ENCODE measurements around the gene SBK2. TPM values are rescaled to one million over a fixed set of nuclear protein-coding genes. Genes with fewer than 3 reads are reported as not detected.

Gene SBK2
- total RNA-seq, 1 experiment from 2014 or later: 5.2 TPM

- peak overlapping the region; percentile 76 for H3K4me3 Mint-ChIP-seq
- no peaks in the 10 kb centered on the region for H3K36me3 Mint-ChIP-seq
- peaks cover 9% of the 10 kb centered on the region for H3K27me3 Mint-ChIP-seq (ENCODE audit: low read depth)
- TF ChIP-seq ZNF281 (CRISPR knock-in tag; IDR thresholded peaks at IDR 0.05): 0 out of 2 replicates have a peak, but pooled peaks have one; percentile 9
- peak; percentile 70; the same call in 1 of the 2 replicates for TF ChIP-seq ZNF121 (CRISPR knock-in tag; IDR thresholded peaks at IDR 0.05)
- TF ChIP-seq ATF3 (CRISPR knock-in tag; conservative IDR thresholded peaks at IDR 0.05): no peak
- peak; percentile 15 for ATAC-seq
- ChIA-PET POLR2A (interaction anchor here (1.0 to 1.3 kb wide), 8 partner anchors 11 to 150 kb away, joined by 3 to 9 read pairs (median 4); partner anchors contain the start of genes FIZ1, ZNF579 and ZNF865), CTCF (interaction anchor here (0.6 to 1.6 kb wide), 11 partner anchors 13 to 900 kb away, joined by 3 to 7 read pairs (median 4); partner anchors contain the start of genes KMT5C, ZNF784 and ZNF865)
- H3K4me1 Mint-ChIP-seq: peaks cover 53% of the 10 kb centered on the region
- no peak for DNase-seq (ENCODE audit: low spot score)
- peak overlapping the region; percentile 90 for H3K27ac Mint-ChIP-seq
- H3K9me3 Mint-ChIP-seq: no peaks in the 10 kb centered on the region
Observed at GRCh38 chr19:55550321-55550650, 13.4 kb upstream of the SBK2 start.

- DNase-seq (ENCODE audit: low spot score) (peak; percentile 70), ATAC-seq (peak; percentile 81)
- ChIA-PET POLR2A (interaction anchor here (0.7 to 1.3 kb wide), 10 partner anchors 10 to 149 kb away, joined by 3 to 13 read pairs (median 4); partner anchors contain the start of genes FIZ1, ZNF579 and ZNF865), CTCF (interaction anchor here (0.6 to 1.6 kb wide), 12 partner anchors 12 to 900 kb away, joined by 3 to 7 read pairs (median 4); partner anchors contain the start of genes KMT5C, ZNF784 and ZNF865)
- peaks cover 9% of the 10 kb centered on the region for H3K27me3 Mint-ChIP-seq (ENCODE audit: low read depth)
- no peaks in the 10 kb centered on the region for H3K36me3 Mint-ChIP-seq
- peak overlapping the region; percentile 76 for H3K4me3 Mint-ChIP-seq
- peak overlapping the region; percentile 90 for H3K27ac Mint-ChIP-seq
- peaks cover 52% of the 10 kb centered on the region for H3K4me1 Mint-ChIP-seq
- H3K9me3 Mint-ChIP-seq: no peaks in the 10 kb centered on the region
- TF ChIP-seq SP1 (CRISPR knock-in tag; conservative IDR thresholded peaks at IDR 0.05) (peak; percentile 58; the same call in 1 of the 2 replicates), SOX15 (CRISPR knock-in tag; IDR thresholded peaks at IDR 0.05) (no peak), PRRX2 (CRISPR knock-in tag; IDR thresholded peaks at IDR 0.05) (no peak), HMGXB4 (CRISPR knock-in tag; IDR thresholded peaks at IDR 0.05) (0 out of 2 replicates have a peak, but pooled peaks have one; percentile 48), ZNF138 (CRISPR knock-in tag; conservative IDR thresholded peaks at IDR 0.05) (no peak), ETV6 (CRISPR knock-in tag; IDR thresholded peaks at IDR 0.05) (0 out of 2 replicates have a peak, but pooled peaks have one; percentile 41), OVOL2 (CRISPR knock-in tag; IDR thresholded peaks at IDR 0.05; ENCODE audit: borderline replicate concordance) (no peak), KAT7 (CRISPR knock-in tag; IDR thresholded peaks at IDR 0.05; ENCODE audit: borderline replicate concordance) (peak; percentile 73; the same call in 1 of the 2 replicates), ZNF281 (CRISPR knock-in tag; IDR thresholded peaks at IDR 0.05) (0 out of 2 replicates have a peak, but pooled peaks have one; percentile 16), ZNF396 (CRISPR knock-in tag; IDR thresholded peaks at IDR 0.05; ENCODE audit: borderline replicate concordance) (no peak)
- TF ChIP-seq, protein P1, sequence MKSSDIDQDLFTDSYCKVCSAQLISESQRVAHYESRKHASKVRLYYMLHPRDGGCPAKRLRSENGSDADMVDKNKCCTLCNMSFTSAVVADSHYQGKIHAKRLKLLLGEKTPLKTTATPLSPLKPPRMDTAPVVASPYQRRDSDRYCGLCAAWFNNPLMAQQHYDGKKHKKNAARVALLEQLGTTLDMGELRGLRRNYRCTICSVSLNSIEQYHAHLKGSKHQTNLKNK (CRISPR knock-in tag; IDR thresholded peaks at IDR 0.05): no peak
- TF ChIP-seq, protein P2, sequence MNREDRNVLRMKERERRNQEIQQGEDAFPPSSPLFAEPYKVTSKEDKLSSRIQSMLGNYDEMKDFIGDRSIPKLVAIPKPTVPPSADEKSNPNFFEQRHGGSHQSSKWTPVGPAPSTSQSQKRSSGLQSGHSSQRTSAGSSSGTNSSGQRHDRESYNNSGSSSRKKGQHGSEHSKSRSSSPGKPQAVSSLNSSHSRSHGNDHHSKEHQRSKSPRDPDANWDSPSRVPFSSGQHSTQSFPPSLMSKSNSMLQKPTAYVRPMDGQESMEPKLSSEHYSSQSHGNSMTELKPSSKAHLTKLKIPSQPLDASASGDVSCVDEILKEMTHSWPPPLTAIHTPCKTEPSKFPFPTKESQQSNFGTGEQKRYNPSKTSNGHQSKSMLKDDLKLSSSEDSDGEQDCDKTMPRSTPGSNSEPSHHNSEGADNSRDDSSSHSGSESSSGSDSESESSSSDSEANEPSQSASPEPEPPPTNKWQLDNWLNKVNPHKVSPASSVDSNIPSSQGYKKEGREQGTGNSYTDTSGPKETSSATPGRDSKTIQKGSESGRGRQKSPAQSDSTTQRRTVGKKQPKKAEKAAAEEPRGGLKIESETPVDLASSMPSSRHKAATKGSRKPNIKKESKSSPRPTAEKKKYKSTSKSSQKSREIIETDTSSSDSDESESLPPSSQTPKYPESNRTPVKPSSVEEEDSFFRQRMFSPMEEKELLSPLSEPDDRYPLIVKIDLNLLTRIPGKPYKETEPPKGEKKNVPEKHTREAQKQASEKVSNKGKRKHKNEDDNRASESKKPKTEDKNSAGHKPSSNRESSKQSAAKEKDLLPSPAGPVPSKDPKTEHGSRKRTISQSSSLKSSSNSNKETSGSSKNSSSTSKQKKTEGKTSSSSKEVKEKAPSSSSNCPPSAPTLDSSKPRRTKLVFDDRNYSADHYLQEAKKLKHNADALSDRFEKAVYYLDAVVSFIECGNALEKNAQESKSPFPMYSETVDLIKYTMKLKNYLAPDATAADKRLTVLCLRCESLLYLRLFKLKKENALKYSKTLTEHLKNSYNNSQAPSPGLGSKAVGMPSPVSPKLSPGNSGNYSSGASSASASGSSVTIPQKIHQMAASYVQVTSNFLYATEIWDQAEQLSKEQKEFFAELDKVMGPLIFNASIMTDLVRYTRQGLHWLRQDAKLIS (CRISPR knock-in tag; IDR thresholded peaks at IDR 0.05; ENCODE audit: borderline replicate concordance): no peak
- TF ChIP-seq, protein P3, sequence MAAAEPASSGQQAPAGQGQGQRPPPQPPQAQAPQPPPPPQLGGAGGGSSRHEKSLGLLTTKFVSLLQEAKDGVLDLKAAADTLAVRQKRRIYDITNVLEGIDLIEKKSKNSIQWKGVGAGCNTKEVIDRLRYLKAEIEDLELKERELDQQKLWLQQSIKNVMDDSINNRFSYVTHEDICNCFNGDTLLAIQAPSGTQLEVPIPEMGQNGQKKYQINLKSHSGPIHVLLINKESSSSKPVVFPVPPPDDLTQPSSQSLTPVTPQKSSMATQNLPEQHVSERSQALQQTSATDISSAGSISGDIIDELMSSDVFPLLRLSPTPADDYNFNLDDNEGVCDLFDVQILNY (CRISPR knock-in tag; IDR thresholded peaks at IDR 0.05): peak; percentile 52; the same call in 1 of the 2 replicates
- TF ChIP-seq, protein P4, sequence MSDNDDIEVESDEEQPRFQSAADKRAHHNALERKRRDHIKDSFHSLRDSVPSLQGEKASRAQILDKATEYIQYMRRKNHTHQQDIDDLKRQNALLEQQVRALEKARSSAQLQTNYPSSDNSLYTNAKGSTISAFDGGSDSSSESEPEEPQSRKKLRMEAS (CRISPR knock-in tag; IDR thresholded peaks at IDR 0.05): peak; percentile 55; the same call in 1 of the 2 replicates
Observed at GRCh38 chr19:55549500-55550320, 12.8 kb upstream of the SBK2 start.
